ENCODE results near the gene NFIA.

Gene NFIA

GRCh38 chr1:61380561-61380960, 298.2 kb downstream of the NFIA start:
- no peak for DNase-seq

- no peak for DNase-seq
These were observed 304.0 kb downstream of the NFIA start for GRCh38 chr1:61386323-61386722.

- no peak for DNase-seq
These were observed 304.4 kb downstream of the NFIA start for GRCh38 chr1:61386770-61387169.

- no peak for DNase-seq
These were observed 305.5 kb downstream of the NFIA start for GRCh38 chr1:61387829-61388228.

GRCh38 chr1:61388566-61388965, 306.2 kb downstream of the NFIA start:
- no peak for DNase-seq

- no peak for DNase-seq
These were observed 307.0 kb downstream of the NFIA start for GRCh38 chr1:61389194-61389925.

GRCh38 chr1:61389926-61390845, 307.8 kb downstream of the NFIA start:
- DNase-seq = no peak

- DNase-seq = no peak
These were observed 309.4 kb downstream of the NFIA start for GRCh38 chr1:61391730-61392129.

- no peak for DNase-seq
These were observed 310.3 kb downstream of the NFIA start for GRCh38 chr1:61392409-61393242.

GRCh38 chr1:61393575-61393974, 311.2 kb downstream of the NFIA start:
- DNase-seq = no peak

GRCh38 chr1:61395146-61395800, 312.9 kb downstream of the NFIA start:
- DNase-seq = no peak

- no peak for DNase-seq
These were observed 315.1 kb downstream of the NFIA start for GRCh38 chr1:61397495-61397894.

GRCh38 chr1:61397935-61398334, 315.6 kb downstream of the NFIA start:
- DNase-seq = no peak

- no peak for DNase-seq
These were observed 316.8 kb downstream of the NFIA start for GRCh38 chr1:61399199-61399598.

- no peak for DNase-seq
These were observed 317.9 kb downstream of the NFIA start for GRCh38 chr1:61400131-61400770.

GRCh38 chr1:61400997-61401396, 318.6 kb downstream of the NFIA start:
- DNase-seq = no peak

- DNase-seq = no peak
These were observed 321.6 kb downstream of the NFIA start for GRCh38 chr1:61403679-61404596.

- no peak for DNase-seq
These were observed 322.4 kb downstream of the NFIA start for GRCh38 chr1:61404597-61405376.

- DNase-seq = no peak
These were observed 324.1 kb downstream of the NFIA start for GRCh38 chr1:61406467-61406866.

- no peak for DNase-seq
These were observed 330.2 kb downstream of the NFIA start for GRCh38 chr1:61412601-61413000.

All from DMS 273 treated with DMSO at 0.1 percent for 48 hours (cell line).